Skin epidermis (tissue), 12 donors: ENCODE measurements around the gene KRT3.
"Not testable (repeated sequence)": the region's sequence is repeated elsewhere in the genome, so short reads cannot be mapped to it uniquely, and the experiment has no call there.

Source experiments
- H3K27ac ChIP-seq, 21 experiments: fragments of 200-600 bp; sonication (generic) in 11 of 21; one replicate each; pipeline ENCODE4 v1.5.0; 2020; ENCODE audit warnings: mild to moderate bottlenecking in 3 of 21, inconsistent platforms in 2 of 21, moderate library complexity in 2 of 21
- H3K4me3 ChIP-seq, 7 experiments: fragments of 200-600 bp; sonication (generic) in 2 of 7; one replicate each; pipeline ENCODE4 v1.5.0; 2020; ENCODE audit warnings: inconsistent platforms in 2 of 7, mild to moderate bottlenecking in 2 of 7, moderate library complexity in 1 of 7

The KRT3 gene

GRCh38 chr12:52768479-52769200 is 27.3 kb downstream of the KRT3 start:
- H3K27ac ChIP-seq: no peak overlapping the region

GRCh38 chr12:52767427-52767826 is 28.5 kb downstream of the KRT3 start:
- H3K4me3 ChIP-seq: no peak overlapping the region
- H3K27ac ChIP-seq: no peak overlapping the region

More at GRCh38 chr12:52768479-52769200, 27.3 kb downstream of the KRT3 start:
- H3K4me3 ChIP-seq: no peak overlapping the region

GRCh38 chr12:52767020-52767379 is 28.9 kb downstream of the KRT3 start:
- Histone ChIP-seq H3K27ac (no peak overlapping the region), H3K4me3 (no peak overlapping the region)

GRCh38 chr12:52766351-52767019 is 29.4 kb downstream of the KRT3 start:
- no peak overlapping the region for H3K27ac ChIP-seq
- no peak overlapping the region for H3K4me3 ChIP-seq

- no peak overlapping the region for H3K27ac ChIP-seq
- no peak overlapping the region for H3K4me3 ChIP-seq
These were observed 30.2 kb downstream of the KRT3 start for GRCh38 chr12:52765702-52766101.

GRCh38 chr12:52763991-52764390 is 31.9 kb downstream of the KRT3 start:
- H3K27ac ChIP-seq: no peak overlapping the region

GRCh38 chr12:52763036-52763659 is 32.8 kb downstream of the KRT3 start:
- no peak overlapping the region for H3K27ac ChIP-seq
- no peak overlapping the region for H3K4me3 ChIP-seq

More at GRCh38 chr12:52763991-52764390, 31.9 kb downstream of the KRT3 start:
- H3K4me3 ChIP-seq: no peak overlapping the region

- Histone ChIP-seq H3K4me3 (no peak overlapping the region), H3K27ac (no peak overlapping the region)
These were observed 34.1 kb downstream of the KRT3 start for GRCh38 chr12:52761802-52762201.

GRCh38 chr12:52761218-52761617 is 34.7 kb downstream of the KRT3 start:
- not testable (repeated sequence) for H3K27ac ChIP-seq, H3K4me3 ChIP-seq

GRCh38 chr12:52760623-52761022 is 35.3 kb downstream of the KRT3 start:
- H3K27ac ChIP-seq: no peak overlapping the region

GRCh38 chr12:52759695-52760094 is 36.2 kb downstream of the KRT3 start:
- H3K4me3 ChIP-seq: no peak overlapping the region
- no peak overlapping the region for H3K27ac ChIP-seq

More at GRCh38 chr12:52760623-52761022, 35.3 kb downstream of the KRT3 start:
- H3K4me3 ChIP-seq: no peak overlapping the region

GRCh38 chr12:52759218-52759617 is 36.7 kb downstream of the KRT3 start:
- Histone ChIP-seq H3K27ac (no peak overlapping the region), H3K4me3 (no peak overlapping the region)

GRCh38 chr12:52757449-52758176 is 38.3 kb downstream of the KRT3 start:
- no peak overlapping the region for H3K27ac ChIP-seq
- no peak overlapping the region for H3K4me3 ChIP-seq

- no peak overlapping the region for H3K4me3 ChIP-seq
These were observed 39.5 kb downstream of the KRT3 start for GRCh38 chr12:52756281-52756960.

GRCh38 chr12:52755533-52755932 is 40.4 kb downstream of the KRT3 start:
- Histone ChIP-seq H3K27ac (no peak overlapping the region), H3K4me3 (no peak overlapping the region)

More at GRCh38 chr12:52756281-52756960, 39.5 kb downstream of the KRT3 start:
- H3K27ac ChIP-seq: no peak overlapping the region

- Histone ChIP-seq H3K4me3 (no peak overlapping the region), H3K27ac (no peak overlapping the region)
These were observed 41.8 kb downstream of the KRT3 start for GRCh38 chr12:52754135-52754534.

GRCh38 chr12:52753283-52753682 is 42.6 kb downstream of the KRT3 start:
- Histone ChIP-seq H3K4me3 (no peak overlapping the region), H3K27ac (no peak overlapping the region)

GRCh38 chr12:52752516-52752915 is 43.4 kb downstream of the KRT3 start:
- Histone ChIP-seq H3K4me3 (no peak overlapping the region), H3K27ac (no peak overlapping the region)

GRCh38 chr12:52751795-52752194 is 44.1 kb downstream of the KRT3 start:
- H3K27ac ChIP-seq: no peak overlapping the region
- no peak overlapping the region for H3K4me3 ChIP-seq

- H3K4me3 ChIP-seq, H3K27ac ChIP-seq: not testable (repeated sequence)
These were observed 45.4 kb downstream of the KRT3 start for GRCh38 chr12:52750532-52750931.
